Measurements from ENCODE around the gene LAX1.

The LAX1 gene

GRCh38 chr1:203813581-203814341 lies 48.8 kb downstream of the LAX1 start:
- DNase-seq (ENCODE audit: low spot score), result no peak

- no peak for DNase-seq (ENCODE audit: low spot score)
Observed at GRCh38 chr1:203818399-203818798, 53.4 kb downstream of the LAX1 start.

- DNase-seq (ENCODE audit: low spot score), result no peak
Observed at GRCh38 chr1:203823306-203823705, 58.3 kb downstream of the LAX1 start.

Data from hematopoietic multipotent progenitor cell treated with erythropoietin and hydrocortisone succinate and interleukin-3 and kit ligand, for 15 days (in vitro differentiated cells).